ENCODE results near the gene QRFP.

QRFP gene

GRCh38 chr9:130847306-130848217, 49.0 kb downstream of the QRFP start:
- no peak for DNase-seq

DNA sequence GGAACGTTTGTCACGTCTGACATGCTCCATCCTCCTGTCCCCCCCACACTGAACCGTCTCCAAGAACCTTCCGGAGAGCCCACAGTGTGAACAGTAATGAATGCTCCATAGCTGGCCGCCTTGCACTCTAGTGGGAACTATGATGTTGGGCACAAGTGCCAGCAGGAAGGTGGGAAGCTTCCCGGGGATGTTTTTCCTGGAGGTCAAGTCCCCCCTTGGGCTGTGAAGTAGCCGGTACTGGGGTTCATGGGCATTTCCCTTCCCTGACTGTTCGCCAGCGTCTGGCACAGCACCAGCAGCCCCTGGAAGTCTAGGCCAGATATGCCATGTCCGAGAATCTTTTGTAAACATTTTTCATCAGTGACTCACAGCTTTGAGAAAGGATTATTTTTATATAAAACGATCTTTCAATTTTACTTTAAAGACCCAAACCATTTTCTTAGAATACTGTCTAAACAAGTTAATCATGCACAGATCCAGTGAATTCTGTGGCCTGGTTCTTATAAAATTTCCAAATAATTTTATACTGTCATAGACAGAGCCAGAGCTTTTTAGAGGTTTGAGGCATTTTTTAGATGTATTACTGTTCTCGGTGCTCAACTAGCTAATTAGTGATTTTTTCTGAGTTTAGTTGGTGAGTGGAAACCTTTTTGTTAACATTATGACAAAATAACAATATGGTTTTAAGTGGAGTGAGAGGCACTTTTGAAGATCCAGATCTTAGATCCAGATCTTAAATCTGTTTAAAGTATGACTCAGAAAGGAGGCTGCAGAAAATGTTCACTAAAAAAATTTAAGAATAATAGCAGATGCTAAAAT, 49.9 kb downstream of the QRFP start:
- DNase-seq, result no peak

- no peak for DNase-seq
Observed at GRCh38 chr9:130845901-130846481, 50.6 kb downstream of the QRFP start.

DNA sequence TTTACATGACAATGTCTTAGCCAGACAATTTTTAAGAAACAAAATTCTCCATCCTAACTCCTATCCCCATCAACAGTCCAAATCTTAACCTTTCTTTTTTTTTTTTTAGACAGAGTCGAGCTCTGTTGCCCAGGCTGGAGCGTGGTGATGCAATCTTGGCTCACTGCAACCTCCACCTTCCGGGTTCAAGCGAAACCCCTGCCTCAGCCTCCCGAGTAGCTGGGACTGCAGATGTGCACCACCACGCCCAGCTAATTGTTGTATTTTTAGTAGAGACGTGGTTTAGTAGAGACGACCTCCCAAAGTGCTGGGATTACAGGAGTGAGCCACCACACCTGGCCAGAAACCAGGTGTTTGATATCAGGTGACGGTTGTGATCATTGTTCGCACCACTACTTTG, 51.4 kb downstream of the QRFP start:
- DNase-seq, result no peak

DNA sequence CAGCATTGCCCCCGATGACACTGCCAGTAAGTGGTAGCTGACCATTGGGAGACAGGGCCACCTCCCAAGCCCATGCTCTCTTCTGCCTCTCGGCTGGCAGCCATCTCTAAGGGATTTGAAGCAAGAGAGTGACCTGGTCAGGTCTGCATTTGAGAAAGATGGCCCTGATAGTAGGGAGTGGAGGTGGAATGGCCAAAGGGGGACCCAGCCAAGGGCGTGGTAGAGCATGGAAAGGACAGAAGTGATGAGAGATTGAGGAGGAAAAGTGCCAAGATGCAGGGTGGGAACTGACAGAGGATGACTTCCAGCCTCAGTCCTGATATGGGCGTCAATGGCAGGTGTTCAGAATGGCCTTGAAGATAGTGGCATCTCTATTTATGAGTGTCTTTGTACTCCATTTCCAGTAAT, 52.6 kb downstream of the QRFP start:
- no peak for DNase-seq

DNA sequence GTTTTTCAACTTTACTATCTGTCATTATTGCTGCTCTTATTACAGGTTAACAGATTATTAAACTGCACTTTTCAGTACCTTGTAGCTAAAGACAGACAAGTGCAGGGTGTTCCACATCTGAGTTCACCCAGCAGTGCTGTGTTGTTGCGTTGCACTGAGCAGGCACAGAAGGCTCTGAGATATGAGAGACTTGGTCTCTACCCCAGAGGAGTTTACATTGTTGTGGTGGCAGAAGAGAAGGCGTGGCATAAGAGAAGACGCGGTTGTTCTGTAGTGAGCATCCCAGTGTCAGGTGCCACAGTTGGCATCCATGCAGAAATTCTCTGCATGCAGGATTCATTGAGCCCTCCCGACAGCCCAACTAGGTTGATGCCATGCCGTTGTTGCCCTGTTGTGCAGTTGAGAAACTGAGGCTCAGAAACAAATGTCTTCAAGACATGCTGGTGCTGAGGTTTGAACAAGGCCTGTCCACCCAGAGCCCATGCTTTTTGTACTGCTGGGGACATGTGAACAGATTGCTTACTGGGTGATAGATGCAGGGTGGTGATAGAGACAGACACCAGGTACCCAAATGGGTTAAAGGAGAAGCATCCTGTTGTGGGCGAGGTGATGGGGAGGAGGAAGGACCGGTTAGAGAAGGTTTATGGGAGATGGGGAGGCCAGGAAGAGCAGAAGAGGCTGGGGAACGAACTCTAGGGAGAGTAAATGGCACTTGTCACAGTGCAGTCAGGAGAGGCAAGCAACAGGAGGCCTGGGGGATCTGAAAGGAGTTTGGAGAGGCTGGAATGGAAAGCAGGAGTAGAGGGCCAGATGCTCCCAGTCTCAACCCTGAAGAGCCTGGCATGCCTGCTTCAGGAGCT, 53.3 kb downstream of the QRFP start:
- DNase-seq, result no peak

Data from NCI-H1417 treated with DMSO at 0.1 percent for 48 hours (cell line).